Effector CD4-positive, alpha-beta T cell (primary cell): ENCODE results near the gene UBE3C.

Experiments used
- DNase-seq: peaks from one replicate; pipeline ENCODE4 v3.0.0-alpha.2; 2020

Gene UBE3C

DNA sequence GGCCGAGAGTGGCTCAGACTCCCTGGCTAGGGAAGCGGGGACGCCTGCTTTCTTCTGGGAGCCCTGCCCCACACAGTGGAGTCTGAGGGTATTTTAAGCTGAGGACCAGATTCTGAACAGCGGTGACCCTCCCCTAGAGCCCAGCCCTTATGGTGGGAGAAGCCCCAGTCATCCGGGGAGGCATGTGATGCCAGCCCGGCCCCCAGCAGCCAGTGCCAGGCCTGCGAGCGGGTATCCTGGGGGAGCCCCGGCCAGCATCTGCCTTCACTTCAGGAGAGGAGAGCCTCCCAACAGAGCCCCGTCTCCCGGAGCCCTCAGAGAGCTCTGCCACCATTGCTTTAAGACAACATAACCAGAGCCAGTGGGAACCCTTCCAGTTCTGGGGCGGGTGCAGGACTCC, 156.6 kb downstream of the UBE3C start:
- DNase-seq = no peak

- DNase-seq = no peak
These were observed 158.5 kb downstream of the UBE3C start for GRCh38 chr7:157297185-157297584.

- no peak for DNase-seq
These were observed 160.5 kb downstream of the UBE3C start for GRCh38 chr7:157299317-157299612.

DNA sequence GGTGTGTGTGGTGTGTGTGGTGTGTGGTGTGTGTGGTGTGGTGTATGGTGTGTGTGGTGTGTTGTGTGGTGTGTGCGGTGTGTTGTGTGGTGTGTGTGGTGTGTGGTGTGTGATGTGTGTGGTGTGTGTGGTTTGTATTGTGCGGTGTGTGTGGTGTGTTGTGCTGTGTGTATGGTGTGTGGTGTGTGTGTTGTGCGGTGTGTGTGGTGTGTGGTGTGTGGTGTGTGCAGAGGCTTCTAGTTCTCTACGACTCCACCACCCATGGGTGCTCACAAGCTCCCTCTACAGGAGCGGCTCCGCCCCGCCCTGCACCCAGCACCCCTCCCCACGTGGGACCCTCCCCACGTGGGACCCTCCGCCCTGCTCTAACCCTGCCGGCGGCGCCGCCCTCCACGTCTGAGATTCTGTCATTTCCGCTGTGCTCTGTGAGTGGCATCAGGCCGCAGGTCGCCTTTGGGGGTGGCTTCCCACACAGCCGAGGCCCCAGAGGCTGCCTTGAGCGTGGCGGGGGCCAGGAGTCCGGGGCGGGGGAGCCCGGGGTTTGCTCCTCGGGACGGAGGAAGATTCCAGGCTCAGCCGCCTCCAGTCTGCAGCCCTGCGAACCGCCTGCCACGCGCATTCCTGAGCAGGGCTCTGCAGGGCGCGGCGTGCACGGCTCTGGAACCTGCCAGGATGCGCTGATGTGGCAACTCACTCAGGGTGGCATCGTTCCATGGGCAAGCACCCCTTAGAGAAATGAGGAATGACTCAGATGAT, 161.1 kb downstream of the UBE3C start:
- DNase-seq = peak; percentile 15

DNA sequence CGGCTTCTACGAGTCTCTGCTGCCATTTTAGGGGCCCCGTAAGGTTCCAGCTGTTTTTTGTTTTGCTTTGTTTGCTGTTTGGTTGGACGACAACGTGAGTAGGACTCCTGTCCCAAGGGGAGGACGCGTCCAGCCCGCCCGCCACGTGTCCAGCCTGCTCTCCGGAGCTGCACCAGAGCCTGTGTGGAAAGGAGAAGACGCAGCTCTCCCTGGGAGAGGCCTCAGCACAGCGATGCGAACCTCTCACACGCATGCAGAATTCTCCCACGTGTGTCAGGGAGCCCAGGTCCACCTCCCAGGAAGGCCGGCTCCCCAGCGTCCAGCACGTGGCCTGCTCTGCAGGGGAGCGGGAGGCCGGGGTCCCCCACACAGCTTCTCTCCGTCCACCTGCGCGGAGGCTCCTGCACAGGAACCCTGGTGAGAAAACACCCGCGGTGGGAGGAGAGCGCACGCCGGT, 161.7 kb downstream of the UBE3C start:
- no peak for DNase-seq

- no peak for DNase-seq
These were observed 162.9 kb downstream of the UBE3C start for GRCh38 chr7:157301610-157302120.

- DNase-seq = no peak
These were observed 168.4 kb downstream of the UBE3C start for GRCh38 chr7:157306846-157307838.

GRCh38 chr7:157309988-157310668, 171.4 kb downstream of the UBE3C start:
- DNase-seq = no peak

- DNase-seq = no peak
These were observed 172.0 kb downstream of the UBE3C start for GRCh38 chr7:157310676-157311185.

DNA sequence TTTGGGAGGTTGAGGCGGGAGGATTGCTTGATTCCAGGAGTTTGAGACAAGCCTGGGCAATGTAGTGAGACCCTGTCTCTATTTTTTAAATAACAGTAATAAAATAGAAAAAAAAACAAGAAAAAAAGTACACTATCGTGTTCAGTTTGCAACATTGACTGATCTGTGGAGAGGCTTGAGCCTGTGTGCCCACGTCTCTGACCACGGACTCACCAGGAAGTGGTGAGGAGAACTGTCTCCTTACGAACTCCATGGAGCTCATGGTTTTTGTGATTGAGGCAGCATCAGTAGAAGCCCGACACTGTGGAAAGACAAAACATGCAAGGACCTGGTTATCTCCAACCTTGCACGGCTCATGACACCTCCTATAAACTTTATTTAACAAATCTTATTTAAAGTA, 174.2 kb downstream of the UBE3C start:
- no peak for DNase-seq

GRCh38 chr7:157313645-157314044, 174.9 kb downstream of the UBE3C start:
- no peak for DNase-seq

- DNase-seq = no peak
These were observed 179.4 kb downstream of the UBE3C start for GRCh38 chr7:157318015-157318706.
